ENCODE results near the gene NRCAM. TPM values are rescaled to one million over a fixed set of nuclear protein-coding genes. Genes with fewer than 3 reads are reported as not detected.

The NRCAM gene
- total and polyA plus RNA-seq, 10 of the 15 experiments (the other 5 are each of a cell fraction or from before 2014, with no cell fraction given), result 0.30 to 2.0 (median 1.0) TPM

DNA sequence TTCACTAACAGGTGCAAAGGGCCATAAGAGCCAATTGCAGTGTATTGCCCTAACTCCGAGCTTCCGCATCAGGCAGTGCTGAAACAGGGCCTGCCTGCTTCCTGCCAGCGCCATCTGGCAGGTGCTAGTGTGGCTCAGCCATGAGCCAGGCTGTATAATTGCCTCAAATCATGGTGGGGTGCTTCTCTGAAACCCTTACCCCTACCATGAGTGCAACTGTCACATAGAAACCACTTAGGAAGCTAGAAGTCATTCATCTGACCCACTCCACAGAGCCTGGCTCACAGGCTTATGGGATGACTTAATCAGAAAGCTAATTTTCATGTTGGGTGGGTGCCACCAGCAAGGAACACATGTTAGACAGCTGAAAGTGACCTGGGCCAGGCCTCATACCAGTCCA is 192.8 kb downstream of the NRCAM start (continued):
- TF ChIP-seq, protein P1, sequence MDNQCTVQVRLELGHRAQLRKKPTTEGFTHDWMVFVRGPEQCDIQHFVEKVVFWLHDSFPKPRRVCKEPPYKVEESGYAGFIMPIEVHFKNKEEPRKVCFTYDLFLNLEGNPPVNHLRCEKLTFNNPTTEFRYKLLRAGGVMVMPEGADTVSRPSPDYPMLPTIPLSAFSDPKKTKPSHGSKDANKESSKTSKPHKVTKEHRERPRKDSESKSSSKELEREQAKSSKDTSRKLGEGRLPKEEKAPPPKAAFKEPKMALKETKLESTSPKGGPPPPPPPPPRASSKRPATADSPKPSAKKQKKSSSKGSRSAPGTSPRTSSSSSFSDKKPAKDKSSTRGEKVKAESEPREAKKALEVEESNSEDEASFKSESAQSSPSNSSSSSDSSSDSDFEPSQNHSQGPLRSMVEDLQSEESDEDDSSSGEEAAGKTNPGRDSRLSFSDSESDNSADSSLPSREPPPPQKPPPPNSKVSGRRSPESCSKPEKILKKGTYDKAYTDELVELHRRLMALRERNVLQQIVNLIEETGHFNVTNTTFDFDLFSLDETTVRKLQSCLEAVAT (IDR thresholded peaks at IDR 0.05), result no peak
- TF ChIP-seq, protein P2, sequence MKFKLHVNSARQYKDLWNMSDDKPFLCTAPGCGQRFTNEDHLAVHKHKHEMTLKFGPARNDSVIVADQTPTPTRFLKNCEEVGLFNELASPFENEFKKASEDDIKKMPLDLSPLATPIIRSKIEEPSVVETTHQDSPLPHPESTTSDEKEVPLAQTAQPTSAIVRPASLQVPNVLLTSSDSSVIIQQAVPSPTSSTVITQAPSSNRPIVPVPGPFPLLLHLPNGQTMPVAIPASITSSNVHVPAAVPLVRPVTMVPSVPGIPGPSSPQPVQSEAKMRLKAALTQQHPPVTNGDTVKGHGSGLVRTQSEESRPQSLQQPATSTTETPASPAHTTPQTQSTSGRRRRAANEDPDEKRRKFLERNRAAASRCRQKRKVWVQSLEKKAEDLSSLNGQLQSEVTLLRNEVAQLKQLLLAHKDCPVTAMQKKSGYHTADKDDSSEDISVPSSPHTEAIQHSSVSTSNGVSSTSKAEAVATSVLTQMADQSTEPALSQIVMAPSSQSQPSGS (IDR thresholded peaks at IDR 0.05; ENCODE audit: low read length), result no peak

DNA sequence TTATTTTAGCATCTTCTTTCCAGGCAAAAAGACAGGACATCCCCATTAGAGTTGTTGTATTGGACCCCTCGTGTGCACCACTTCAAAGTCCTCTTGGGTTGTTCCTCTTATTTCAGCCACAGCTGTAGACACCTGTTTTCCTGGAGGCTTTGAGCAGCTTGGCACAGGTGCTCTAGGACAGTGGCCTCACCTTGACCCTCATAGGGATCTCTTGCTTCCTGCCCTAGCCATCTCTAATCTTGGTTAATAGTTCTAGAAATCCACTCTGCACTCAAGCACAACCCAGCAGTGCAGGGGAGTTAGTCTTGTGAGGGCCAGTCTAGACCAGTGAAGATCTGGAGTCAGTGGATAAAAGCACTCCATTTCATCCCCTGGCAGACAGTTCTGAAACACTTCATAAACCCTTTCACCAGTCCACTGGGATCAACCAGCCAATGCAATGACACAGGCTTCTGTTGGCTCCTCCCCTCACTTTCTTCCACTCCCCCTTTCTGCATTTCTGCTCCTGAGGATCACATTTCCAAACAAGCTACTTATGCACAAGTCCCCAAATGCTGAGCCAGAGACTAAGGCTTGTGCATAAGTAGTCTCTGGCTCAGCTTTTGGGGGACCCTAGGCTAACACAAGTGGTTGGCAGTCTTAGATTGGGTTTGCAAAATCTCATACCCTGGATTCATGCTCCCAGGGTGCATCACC is 194.5 kb downstream of the NRCAM start:
- DNase-seq (ENCODE audit: low read depth, low spot score), result no peak
- no TSS peak for BruUV-seq (replicated peaks)
- TF ChIP-seq CHD2 (IDR thresholded peaks at IDR 0.05; ENCODE audit: borderline replicate concordance, low read depth, low read length) (no peak), ZNF207 (IDR thresholded peaks at IDR 0.05; ENCODE audit: borderline replicate concordance) (no peak), YBX1 (IDR thresholded peaks at IDR 0.05) (no peak), SPI1 (IDR thresholded peaks at IDR 0.05; ENCODE audit: borderline replicate concordance, insufficient read depth, low read depth, low read length) (no peak), CREB1 (IDR thresholded peaks at IDR 0.05; ENCODE audit: low read depth) (no peak), NR2C2 (IDR thresholded peaks at IDR 0.05; ENCODE audit: borderline replicate concordance, control insufficient read depth, insufficient read length, low read depth) (no peak), CHD1 (IDR thresholded peaks at IDR 0.05; ENCODE audit: low read depth, low read length) (no peak), ZZZ3 (IDR thresholded peaks at IDR 0.05; ENCODE audit: control insufficient read depth, insufficient read length, low read depth) (no peak), POU2F2 (IDR thresholded peaks at IDR 0.05; ENCODE audit: borderline replicate concordance, low read depth, low read length) (no peak), NFYA (IDR thresholded peaks at IDR 0.05; ENCODE audit: borderline replicate concordance, low read depth, low read length) (no peak), BRCA1 (IDR thresholded peaks at IDR 0.05; ENCODE audit: low read depth, low read length) (no peak), WRNIP1 (IDR thresholded peaks at IDR 0.05; ENCODE audit: borderline replicate concordance, low read depth, low read length) (no peak), CEBPB (IDR thresholded peaks at IDR 0.05; ENCODE audit: borderline replicate concordance in 1 of 2, low read depth in 2 of 2, low read length in 2 of 2) (no peak)
- TF ChIP-seq, protein P3, sequence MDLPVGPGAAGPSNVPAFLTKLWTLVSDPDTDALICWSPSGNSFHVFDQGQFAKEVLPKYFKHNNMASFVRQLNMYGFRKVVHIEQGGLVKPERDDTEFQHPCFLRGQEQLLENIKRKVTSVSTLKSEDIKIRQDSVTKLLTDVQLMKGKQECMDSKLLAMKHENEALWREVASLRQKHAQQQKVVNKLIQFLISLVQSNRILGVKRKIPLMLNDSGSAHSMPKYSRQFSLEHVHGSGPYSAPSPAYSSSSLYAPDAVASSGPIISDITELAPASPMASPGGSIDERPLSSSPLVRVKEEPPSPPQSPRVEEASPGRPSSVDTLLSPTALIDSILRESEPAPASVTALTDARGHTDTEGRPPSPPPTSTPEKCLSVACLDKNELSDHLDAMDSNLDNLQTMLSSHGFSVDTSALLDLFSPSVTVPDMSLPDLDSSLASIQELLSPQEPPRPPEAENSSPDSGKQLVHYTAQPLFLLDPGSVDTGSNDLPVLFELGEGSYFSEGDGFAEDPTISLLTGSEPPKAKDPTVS (IDR thresholded peaks at IDR 0.05; ENCODE audit: low read depth, low read length), result no peak
- TF ChIP-seq, protein P4, sequence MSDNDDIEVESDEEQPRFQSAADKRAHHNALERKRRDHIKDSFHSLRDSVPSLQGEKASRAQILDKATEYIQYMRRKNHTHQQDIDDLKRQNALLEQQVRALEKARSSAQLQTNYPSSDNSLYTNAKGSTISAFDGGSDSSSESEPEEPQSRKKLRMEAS (IDR thresholded peaks at IDR 0.05; ENCODE audit: low read depth, low read length), result no peak

More for the DNA sequence above, 194.5 kb downstream of the NRCAM start:
- no peak overlapping the region for H3K4me3 ChIP-seq
- intact Hi-C loops (cut with micrococcal nuclease; ENCODE audit: unreplicated experiment), result no loop called here
- whole genome bisulfite sequencing (ENCODE audit: insufficient coverage, insufficient replicate concordance, low lambda C conversion rate, missing lambda C conversion rate), result 0% methylated on average over 1 of the region's 1 CpG
- no peaks in the 10 kb centered on the region for H3K79me2 ChIP-seq (ENCODE audit: control insufficient read depth, insufficient read depth, low read length)
- no peak overlapping the region for H3K4me2 ChIP-seq (ENCODE audit: control insufficient read depth, insufficient read depth)
- FAIRE-seq (no peak), ATAC-seq (no peak)
- no peaks in the 10 kb centered on the region for H4K20me1 ChIP-seq (ENCODE audit: control insufficient read depth, insufficient read depth)
- RAD21 ChIA-PET (ENCODE audit: unreplicated experiment), result no interaction called here
- SMC1A ChIA-PET (ENCODE audit: uncharacterized antibody, unreplicated experiment), result interaction anchor here (1.0 kb wide), 1 partner anchor 148 kb away, joined by 3 read pairs; no protein-coding TSS in a partner anchor
- POLR2A ChIA-PET, result no interaction called here
- H3K9me3 ChIP-seq (replicated peaks; ENCODE audit: control insufficient read depth, insufficient read depth, low read length), result no peaks in the 10 kb centered on the region; the same call in 2 of the 3 replicates
- no peak overlapping the region for H3K9ac ChIP-seq (ENCODE audit: control insufficient read depth, insufficient read depth, low read length)
- no peak overlapping the region for H3K27ac ChIP-seq (ENCODE audit: control insufficient read depth, insufficient read depth)
- CTCF ChIA-PET, result no interaction called here
- no peaks in the 10 kb centered on the region for H3K4me1 ChIP-seq (ENCODE audit: control insufficient read depth, insufficient read depth, low read length)
- H2AFZ ChIP-seq (ENCODE audit: control insufficient read depth, low read depth, low read length), result no peak overlapping the region
- no peaks in the 10 kb centered on the region for H3K27me3 ChIP-seq (replicated peaks in 1 of 2; ENCODE audit: control insufficient read depth in 2 of 2, insufficient read depth in 2 of 2, low read length in 1 of 2)
- in situ Hi-C loops (cut with MboI), result no loop called here
- no peaks in the 10 kb centered on the region for H3K36me3 ChIP-seq (ENCODE audit: control insufficient read depth in 2 of 2, insufficient read depth in 2 of 2, low read length in 1 of 2)
